PC-9 (cell line): ENCODE data around the gene INPP5J. TPM values are rescaled to one million over a fixed set of nuclear protein-coding genes. Genes with fewer than 3 reads are reported as not detected.

Experiments
- BruUV-seq: library from RNA; stranded (reverse); fragments of 400-500 nt; replicated peaks from 2 replicates; lab custom pipeline; 2021; lab: Mats Ljungman, UMichigan
- CTCF ChIA-PET: fragments of 300-600 bp; sonication (Branson Sonifier 250); formaldehyde crosslinking; loops from one replicate; lab custom pipeline; 2022; ENCODE audit warnings: antibody characterized with exemption; lab: Charles Lee
- POLR2A ChIA-PET: fragments of 300-600 bp; sonication (Branson Sonifier 250); formaldehyde crosslinking; loops from one replicate; lab custom pipeline; 2022; ENCODE audit warnings: antibody characterized with exemption; ENCODE audit not compliant: unreplicated experiment; lab: Charles Lee
- DNase-seq, 2 experiments: peaks; one replicate each; pipeline versions ENCODE4 v3.0.0 to v3.0.0-alpha.2; 2015 to 2022; ENCODE audit warnings: mixed read lengths in 1 of 2
- H2AFZ ChIP-seq: fragments of 200-600 bp; sonication (generic); 2 replicates; pipeline ENCODE4 v1.8.1; 2017; ENCODE audit warnings: antibody characterized with exemption
- H3F3A ChIP-seq: fragments of 200-600 bp; sonication (generic); 2 replicates; pipeline ENCODE4 v1.8.1; 2017; ENCODE audit warnings: antibody characterized with exemption, mild to moderate bottlenecking, low read depth; ENCODE audit not compliant: insufficient read depth
- H3K27ac ChIP-seq: fragments of 200-600 bp; sonication (generic); 2 replicates; pipeline ENCODE4 v1.6.1; 2016; ENCODE audit warnings: mixed run types
- H3K27me3 ChIP-seq: fragments of 200-600 bp; sonication (generic); 2 replicates; pipeline ENCODE4 v1.6.1; 2016; ENCODE audit warnings: low read depth, mixed run types; ENCODE audit not compliant: insufficient read depth
- H3K36me3 ChIP-seq: fragments of 200-600 bp; sonication (generic); 2 replicates; pipeline ENCODE4 v1.6.1; 2016; ENCODE audit warnings: low read depth, mixed run types
- H3K4me1 ChIP-seq: fragments of 200-600 bp; sonication (generic); replicated peaks from 2 replicates; pipeline ENCODE4 v1.6.1; 2016; ENCODE audit warnings: mixed run types; ENCODE audit not compliant: insufficient read depth
- H3K4me2 ChIP-seq: fragments of 200-600 bp; sonication (generic); 2 replicates; pipeline ENCODE4 v1.6.1; 2017; ENCODE audit warnings: mixed run types
- H3K4me3 ChIP-seq: fragments of 200-600 bp; sonication (generic); 2 replicates; pipeline ENCODE4 v1.6.1; 2016; ENCODE audit warnings: mixed run types
- H3K79me2 ChIP-seq: fragments of 200-600 bp; sonication (generic); 2 replicates; pipeline ENCODE4 v1.6.1; 2017; ENCODE audit warnings: low read depth, mixed run types
- H3K9me2 ChIP-seq: fragments of 200-600 bp; sonication (generic); 2 replicates; pipeline ENCODE4 v1.8.1; 2017; ENCODE audit warnings: mild to moderate bottlenecking; ENCODE audit not compliant: insufficient read depth
- H3K9me3 ChIP-seq: fragments of 200-600 bp; sonication (generic); 2 replicates; pipeline ENCODE4 v1.8.1; 2016; ENCODE audit warnings: low read depth; ENCODE audit not compliant: insufficient read depth
- H4K20me1 ChIP-seq: fragments of 200-600 bp; sonication (generic); 2 replicates; pipeline ENCODE4 v1.8.1; 2017; ENCODE audit not compliant: insufficient read depth
- EZH2 ChIP-seq: fragments of 200-600 bp; sonication (generic); IDR thresholded peaks from 2 replicates; pipeline ENCODE4 v1.8.0; 2017; ENCODE audit warnings: antibody characterized with exemption, low read depth
- intact Hi-C: fragments of 100-400 bp; cut with micrococcal nuclease; formaldehyde crosslinking; loops from one replicate; pipeline ENCODE4 v1.10.0; 2022; ENCODE audit not compliant: unreplicated experiment
- total RNA-seq: library from RNA; stranded (reverse); gene quantifications from 2 replicates; pipeline ENCODE4 v1.2.3, GENCODE V29; 2021
- TF ChIP-seq, protein P1 (sequence below): fragments of 200-600 bp; sonication (generic); conservative IDR thresholded peaks from 2 replicates; pipeline ENCODE4 v1.6.1; 2017; ENCODE audit warnings: mixed run types, antibody characterized with exemption, mild to moderate bottlenecking, moderate library complexity

INPP5J gene
- total RNA-seq, 1 experiment from 2014 or later, result 1.7 TPM

DNA sequence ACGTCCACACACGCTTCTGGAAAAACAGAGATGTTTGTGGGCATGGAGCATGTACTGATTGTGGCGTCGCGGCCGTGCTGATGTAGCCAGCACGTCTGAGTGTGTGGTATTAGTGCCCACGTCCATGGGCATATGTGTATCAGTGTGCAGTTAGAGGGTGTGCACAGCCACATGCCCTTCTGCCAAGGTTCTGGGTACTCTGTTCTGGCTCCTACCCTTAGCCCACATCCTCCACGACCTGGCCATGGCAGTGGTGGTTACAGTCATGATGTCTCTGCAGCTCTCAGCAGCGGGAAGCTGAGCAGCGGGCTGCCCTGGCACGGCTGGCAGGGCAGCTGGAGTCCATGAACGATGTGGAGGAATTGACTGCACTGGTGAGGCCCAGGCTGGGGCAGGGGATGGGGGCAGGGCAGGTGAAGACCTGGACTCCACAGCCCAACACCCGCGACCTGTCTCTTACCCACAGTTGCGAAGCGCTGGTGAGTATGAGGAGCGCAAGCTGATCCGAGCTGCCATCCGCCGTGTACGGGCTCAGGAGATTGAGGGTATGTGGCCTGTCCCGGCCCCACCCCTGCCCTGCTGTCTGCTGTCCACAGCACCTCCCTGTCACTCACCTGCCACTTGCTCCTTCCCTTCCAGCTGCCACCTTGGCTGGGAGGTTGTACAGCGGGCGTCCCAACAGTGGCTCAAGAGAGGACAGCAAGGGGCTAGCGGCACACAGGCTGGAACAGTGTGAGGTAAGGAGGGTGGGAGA, 34.4 kb upstream of the INPP5J start:
- Histone ChIP-seq H3F3A (peaks cover 5% of the 10 kb centered on the region; the same call in 1 of the 2 replicates), H3K79me2 (no peaks in the 10 kb centered on the region), H3K36me3 (no peaks in the 10 kb centered on the region), H3K4me2 (no peak overlapping the region), H3K4me3 (no peak overlapping the region), H3K27ac (no peak overlapping the region), H3K27me3 (no peaks in the 10 kb centered on the region), H2AFZ (no peak overlapping the region), H3K9me3 (no peaks in the 10 kb centered on the region), H3K4me1 (peaks cover 7% of the 10 kb centered on the region; the same call in 1 of the 2 replicates), H3K9me2 (no peaks in the 10 kb centered on the region), H4K20me1 (no peaks in the 10 kb centered on the region; the same call in 1 of the 2 replicates)
- no TSS peak for BruUV-seq
- no peak for TF ChIP-seq EZH2
- TF ChIP-seq, protein P1, sequence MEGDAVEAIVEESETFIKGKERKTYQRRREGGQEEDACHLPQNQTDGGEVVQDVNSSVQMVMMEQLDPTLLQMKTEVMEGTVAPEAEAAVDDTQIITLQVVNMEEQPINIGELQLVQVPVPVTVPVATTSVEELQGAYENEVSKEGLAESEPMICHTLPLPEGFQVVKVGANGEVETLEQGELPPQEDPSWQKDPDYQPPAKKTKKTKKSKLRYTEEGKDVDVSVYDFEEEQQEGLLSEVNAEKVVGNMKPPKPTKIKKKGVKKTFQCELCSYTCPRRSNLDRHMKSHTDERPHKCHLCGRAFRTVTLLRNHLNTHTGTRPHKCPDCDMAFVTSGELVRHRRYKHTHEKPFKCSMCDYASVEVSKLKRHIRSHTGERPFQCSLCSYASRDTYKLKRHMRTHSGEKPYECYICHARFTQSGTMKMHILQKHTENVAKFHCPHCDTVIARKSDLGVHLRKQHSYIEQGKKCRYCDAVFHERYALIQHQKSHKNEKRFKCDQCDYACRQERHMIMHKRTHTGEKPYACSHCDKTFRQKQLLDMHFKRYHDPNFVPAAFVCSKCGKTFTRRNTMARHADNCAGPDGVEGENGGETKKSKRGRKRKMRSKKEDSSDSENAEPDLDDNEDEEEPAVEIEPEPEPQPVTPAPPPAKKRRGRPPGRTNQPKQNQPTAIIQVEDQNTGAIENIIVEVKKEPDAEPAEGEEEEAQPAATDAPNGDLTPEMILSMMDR, result no peak
- CTCF ChIA-PET, result no interaction called here
- no peak for DNase-seq
- POLR2A ChIA-PET, result no interaction called here
- intact Hi-C loops, result loop anchor here (5.0 kb wide), 1 partner anchor 326 kb away; no protein-coding TSS in a partner anchor

DNA sequence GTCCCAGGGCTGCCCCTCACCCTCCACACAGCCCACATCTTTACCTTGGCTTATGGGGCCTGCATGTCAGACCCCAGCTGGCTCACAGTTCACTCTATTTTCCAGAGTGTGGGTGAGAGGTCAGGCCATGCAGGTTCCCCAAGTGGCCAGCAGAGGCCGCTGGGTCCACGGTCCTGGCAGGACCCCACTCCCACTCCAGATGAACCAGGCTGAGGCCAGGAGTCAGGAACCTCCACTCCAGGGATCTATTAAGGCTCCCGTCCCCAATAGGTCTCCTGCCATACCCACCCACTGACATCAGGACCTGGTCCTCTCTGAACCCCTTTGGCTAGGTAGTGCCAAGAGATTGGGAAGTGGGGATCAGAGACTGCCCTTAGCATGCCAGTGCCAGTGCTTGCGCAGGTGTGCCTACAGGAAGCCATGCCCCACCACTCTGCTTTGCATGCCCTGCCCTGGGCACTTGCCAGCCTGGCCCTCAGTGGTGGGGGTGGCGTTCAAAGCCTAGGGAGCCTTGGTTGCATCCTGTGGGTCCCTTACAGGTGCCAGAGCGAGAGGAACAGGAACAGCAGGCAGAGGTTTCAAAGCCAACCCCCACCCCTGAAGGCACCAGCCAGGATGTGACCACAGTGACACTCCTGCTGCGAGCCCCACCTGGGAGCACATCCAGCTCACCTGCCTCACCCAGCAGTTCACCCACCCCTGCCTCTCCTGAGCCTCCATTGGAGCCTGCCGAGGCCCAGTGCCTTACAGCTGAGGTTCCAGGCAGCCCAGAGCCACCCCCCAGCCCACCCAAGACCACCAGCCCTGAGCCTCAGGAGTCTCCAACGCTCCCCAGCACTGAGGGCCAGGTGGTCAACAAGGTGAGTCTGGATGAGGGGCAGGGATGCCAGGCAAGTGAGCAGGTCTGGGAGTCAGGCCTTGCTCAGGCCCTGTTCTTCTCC, 33.3 kb upstream of the INPP5J start:
- H3K4me3 ChIP-seq, result no peak overlapping the region
- peaks cover under 1% of the 10 kb centered on the region; the same call in 1 of the 2 replicates for H3K4me1 ChIP-seq
- intact Hi-C loops, result loop anchor here (1.0 to 5.0 kb wide), 2 partner anchors 60 to 327 kb away; no protein-coding TSS in a partner anchor
- no peaks in the 10 kb centered on the region for H3K36me3 ChIP-seq
- H3K27ac ChIP-seq, result no peak overlapping the region
- H3K9me3 ChIP-seq, result no peaks in the 10 kb centered on the region
- no peak overlapping the region for H2AFZ ChIP-seq
- no peak for DNase-seq
- H3K4me2 ChIP-seq, result no peak overlapping the region
- H3F3A ChIP-seq, result peaks cover 5% of the 10 kb centered on the region; the same call in 1 of the 2 replicates
- H4K20me1 ChIP-seq, result no peaks in the 10 kb centered on the region; the same call in 1 of the 2 replicates
- no peak for TF ChIP-seq EZH2
- TF ChIP-seq, protein P1, result peak; percentile 90
- CTCF ChIA-PET, result no interaction called here
- no TSS peak for BruUV-seq
- no peaks in the 10 kb centered on the region for H3K27me3 ChIP-seq
- H3K9me2 ChIP-seq, result no peaks in the 10 kb centered on the region
- no peaks in the 10 kb centered on the region for H3K79me2 ChIP-seq
- POLR2A ChIA-PET, result interaction anchor here (0.7 kb wide), 2 partner anchors 9 to 427 kb away, joined by 3 to 7 read pairs; no protein-coding TSS in a partner anchor
